Endothelial cell of umbilical vein (primary cell): ENCODE measurements around the gene PKN1. TPM values are rescaled to one million over a fixed set of nuclear protein-coding genes. Genes with fewer than 3 reads are reported as not detected.

ENCODE experiments used
- BruUV-seq: library from RNA; stranded (reverse); fragments of 400-500 nt; replicated peaks from 2 replicates; lab custom pipeline; 2021; lab: Mats Ljungman, UMichigan
- CTCF ChIA-PET: fragments of 300-600, 350-600 bp; sonication (Branson Sonifier 250); formaldehyde crosslinking; loops from one replicate; lab custom pipeline; 2021; ENCODE audit warnings: antibody characterized with exemption, inconsistent platforms; lab: Charles Lee
- POLR2A ChIA-PET: fragments of 300-600, 350-600 bp; sonication (Branson Sonifier 250); formaldehyde crosslinking; loops from one replicate; lab custom pipeline; 2021; ENCODE audit warnings: antibody characterized with exemption, inconsistent platforms; lab: Charles Lee
- DNase-seq: peaks from one replicate; pipeline ENCODE4 v3.0.0-alpha.2; 2011; ENCODE audit warnings: low read depth, low spot score
- FAIRE-seq: peaks from 2 replicates; lab custom pipeline; 2011; peaks lifted over from hg19 to GRCh38; lab: Jason Lieb, UNC
- H2AFZ ChIP-seq: 2 replicates; pipeline ENCODE4 v1.6.0; 2012; ENCODE audit warnings: low read depth, low read length, control low read depth, inconsistent platforms
- H3K27ac ChIP-seq: 2 replicates; pipeline ENCODE4 v1.5.1; 2011; ENCODE audit warnings: low read depth, mild to moderate bottlenecking, control low read depth, low read length, moderate library complexity; ENCODE audit not compliant: insufficient read depth
- H3K27me3 ChIP-seq, 2 experiments: 2 replicates each; pipeline versions ENCODE4 v1.6.0 to v1.6.1; 2011; ENCODE audit warnings: low read length in 2 of 2, mixed read lengths in 1 of 2; ENCODE audit not compliant: control insufficient read depth in 2 of 2, insufficient read depth in 2 of 2
- H3K36me3 ChIP-seq, 2 experiments: 2 replicates in 1 of 2; 3 replicates in 1 of 2; pipeline ENCODE4 v1.5.1; 2011; ENCODE audit warnings: low read length in 2 of 2, mild to moderate bottlenecking in 1 of 2, moderate library complexity in 1 of 2; ENCODE audit not compliant: control insufficient read depth in 2 of 2, insufficient read depth in 2 of 2; ENCODE audit errors: extremely low read depth in 1 of 2
- H3K4me1 ChIP-seq: 3 replicates; pipeline ENCODE4 v1.5.1; 2011; ENCODE audit warnings: mild to moderate bottlenecking, low read length; ENCODE audit not compliant: control insufficient read depth, insufficient read depth; ENCODE audit errors: extremely low read depth
- H3K4me2 ChIP-seq: 2 replicates; pipeline ENCODE4 v1.6.1; 2011; ENCODE audit warnings: low read length, control low read depth, mixed read lengths; ENCODE audit not compliant: insufficient read depth
- H3K4me3 ChIP-seq, 3 experiments: fragments of 200-600 bp in 1 of 3; sonication (generic), shearing (Covaris generic) in 1 of 3; replicated peaks in 1 of 3; 2 replicates each; pipeline ENCODE4 v1.5.1; 2011 to 2016; ENCODE audit warnings: control low read depth in 3 of 3, low read length in 3 of 3, mild to moderate bottlenecking in 2 of 3, inconsistent platforms in 1 of 3, low read depth in 1 of 3, moderate library complexity in 1 of 3; ENCODE audit not compliant: insufficient read depth in 1 of 3
- H3K79me2 ChIP-seq: 2 replicates; pipeline ENCODE4 v1.6.0; 2012; ENCODE audit warnings: low read length, inconsistent platforms; ENCODE audit not compliant: control insufficient read depth, insufficient read depth
- H3K9ac ChIP-seq: replicated peaks from 2 replicates; pipeline ENCODE3; 2011; ENCODE audit warnings: low read length, control low read depth; ENCODE audit not compliant: insufficient read depth; ENCODE audit errors: extremely low read depth
- H3K9me1 ChIP-seq: replicated peaks from 3 replicates; pipeline ENCODE4 v1.6.0; 2011; ENCODE audit warnings: mild to moderate bottlenecking, low read length; ENCODE audit not compliant: control insufficient read depth, insufficient read depth; ENCODE audit errors: extremely low read depth
- H3K9me3 ChIP-seq: replicated peaks from 2 replicates; pipeline ENCODE4 v1.5.1; 2012; ENCODE audit warnings: low read length, inconsistent platforms; ENCODE audit not compliant: control insufficient read depth, insufficient read depth
- H4K20me1 ChIP-seq: replicated peaks from 2 replicates; pipeline ENCODE3; 2011; ENCODE audit warnings: mild to moderate bottlenecking, low read length; ENCODE audit not compliant: control insufficient read depth, insufficient read depth; ENCODE audit errors: extremely low read depth
- GATA2 ChIP-seq: IDR thresholded peaks from 2 replicates; pipeline ENCODE4 v1.7.0; 2011; ENCODE audit warnings: low read depth, mild to moderate bottlenecking, moderate library complexity, mixed read lengths, low read length; ENCODE audit not compliant: insufficient read length, insufficient read depth
- JUN ChIP-seq: IDR thresholded peaks from 2 replicates; pipeline ENCODE4 v1.6.1; 2011; ENCODE audit warnings: borderline replicate concordance, low read depth; ENCODE audit not compliant: insufficient read length, insufficient read depth
- POLR2A ChIP-seq: IDR thresholded peaks from 2 replicates; pipeline ENCODE4 v1.6.1; 2012; ENCODE audit warnings: low read depth, mild to moderate bottlenecking, control low read depth, low read length
- POLR2AphosphoS5 ChIP-seq: IDR thresholded peaks from 2 replicates; pipeline ENCODE4 v1.6.1; 2012; ENCODE audit warnings: low read depth, mild to moderate bottlenecking, control low read depth, low read length, moderate library complexity; ENCODE audit not compliant: insufficient read depth
- dilution Hi-C: fragments of 300-500 bp; cut with MboI; formaldehyde crosslinking; loops from one replicate; pipeline ENCODE4 v1.15.0; 2019; ENCODE audit warnings: low sequenced_read_pairs; ENCODE audit not compliant: extremely low pct_ligation_motif_present
- intact Hi-C: fragments of 100-400 bp; cut with micrococcal nuclease; formaldehyde crosslinking; loops from one replicate; pipeline ENCODE4 v1.10.0; 2022
- polyA plus RNA-seq, 4 experiments: library from polyadenylated mRNA; depleted of rRNA in 3 of 4; stranded (reverse) in 3 of 4; unstranded in 1 of 4; fragments of >200 nt; gene quantifications; 2 replicates each; pipeline versions ENCODE4 v1.2.1 to v1.2.3, GENCODE V29; 2011 to 2012; ENCODE audit warnings: missing spikeins in 1 of 4
- total RNA-seq: library from RNA; stranded (reverse); gene quantifications from 2 replicates; pipeline ENCODE4 v1.2.3, GENCODE V29; 2021
- TF ChIP-seq, protein P1 (sequence below): IDR thresholded peaks from 2 replicates; pipeline ENCODE4 v1.6.1; 2011; ENCODE audit not compliant: insufficient read depth, insufficient read length
- TF ChIP-seq, protein P2 (sequence below), 2 donors: IDR thresholded peaks; 1 replicate in 1 of 2; 2 replicates in 1 of 2; pipeline ENCODE4 v1.5.1; 2011; ENCODE audit warnings: low read length in 2 of 2, mild to moderate bottlenecking in 2 of 2, moderate library complexity in 2 of 2, control low read depth in 1 of 2, inconsistent platforms in 1 of 2, low read depth in 1 of 2; ENCODE audit not compliant: insufficient read depth in 1 of 2; ENCODE audit errors: extremely low read depth in 1 of 2

The PKN1 gene
- total and polyA plus RNA-seq, 2 donors (not counting 3 experiments of a cell fraction or from before 2014, with no cell fraction given) = 148 to 302 TPM

DNA sequence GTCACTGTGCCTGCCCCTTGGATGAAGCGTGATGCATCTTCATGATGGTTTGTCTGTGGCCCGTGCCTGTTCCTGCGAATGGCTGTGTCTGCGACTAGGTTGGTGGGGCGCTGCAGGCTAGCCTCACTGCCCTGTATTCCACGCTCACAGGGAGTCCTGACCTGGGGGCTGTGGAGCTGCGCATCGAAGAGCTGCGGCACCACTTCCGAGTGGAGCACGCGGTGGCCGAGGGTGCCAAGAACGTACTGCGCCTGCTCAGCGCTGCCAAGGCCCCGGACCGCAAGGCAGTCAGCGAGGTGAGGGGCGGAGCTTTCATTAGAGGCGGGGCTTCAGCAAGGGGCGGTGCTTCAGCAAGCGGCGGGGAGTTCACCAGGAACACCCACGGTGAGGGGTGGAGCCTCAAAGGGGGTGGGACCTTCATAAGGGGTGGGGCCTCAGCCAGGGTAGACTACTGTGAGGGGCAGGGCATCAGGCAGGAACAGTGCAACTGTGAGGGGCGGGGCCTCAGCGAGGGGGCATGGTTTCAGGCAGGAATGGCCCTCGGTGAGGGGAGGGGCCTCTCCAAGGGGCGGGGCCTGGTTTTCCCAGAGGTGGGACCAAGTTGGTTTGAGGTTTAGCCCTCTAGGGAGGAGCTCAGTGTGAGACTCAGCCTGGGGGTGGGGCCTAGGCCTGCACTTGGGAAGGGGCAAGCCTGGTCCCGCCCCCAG, 17.2 kb downstream of the PKN1 start:
- Histone ChIP-seq H3K9me3 (no peaks in the 10 kb centered on the region), H3K27ac (no peak overlapping the region), H3K36me3 (peaks cover 16 to 50% of the 10 kb centered on the region in 2 experiments), H3K9me1 (no peaks in the 10 kb centered on the region), H3K79me2 (no peaks in the 10 kb centered on the region), H4K20me1 (no peaks in the 10 kb centered on the region), H3K4me1 (no peaks in the 10 kb centered on the region), H3K27me3 (no peaks in the 10 kb centered on the region), H2AFZ (no peak overlapping the region), H3K4me3 (no peak overlapping the region), H3K9ac (no peak overlapping the region), H3K4me2 (no peak overlapping the region)
- ChIA-PET POLR2A (no interaction called here), CTCF (interaction anchor here (1.0 to 1.3 kb wide), 2 partner anchors 18 to 22 kb away, joined by 3 to 6 read pairs; no protein-coding TSS in a partner anchor)
- no peak for TF ChIP-seq JUN
- TF ChIP-seq, protein P1, sequence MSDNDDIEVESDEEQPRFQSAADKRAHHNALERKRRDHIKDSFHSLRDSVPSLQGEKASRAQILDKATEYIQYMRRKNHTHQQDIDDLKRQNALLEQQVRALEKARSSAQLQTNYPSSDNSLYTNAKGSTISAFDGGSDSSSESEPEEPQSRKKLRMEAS = no peak
- TF ChIP-seq, protein P2, sequence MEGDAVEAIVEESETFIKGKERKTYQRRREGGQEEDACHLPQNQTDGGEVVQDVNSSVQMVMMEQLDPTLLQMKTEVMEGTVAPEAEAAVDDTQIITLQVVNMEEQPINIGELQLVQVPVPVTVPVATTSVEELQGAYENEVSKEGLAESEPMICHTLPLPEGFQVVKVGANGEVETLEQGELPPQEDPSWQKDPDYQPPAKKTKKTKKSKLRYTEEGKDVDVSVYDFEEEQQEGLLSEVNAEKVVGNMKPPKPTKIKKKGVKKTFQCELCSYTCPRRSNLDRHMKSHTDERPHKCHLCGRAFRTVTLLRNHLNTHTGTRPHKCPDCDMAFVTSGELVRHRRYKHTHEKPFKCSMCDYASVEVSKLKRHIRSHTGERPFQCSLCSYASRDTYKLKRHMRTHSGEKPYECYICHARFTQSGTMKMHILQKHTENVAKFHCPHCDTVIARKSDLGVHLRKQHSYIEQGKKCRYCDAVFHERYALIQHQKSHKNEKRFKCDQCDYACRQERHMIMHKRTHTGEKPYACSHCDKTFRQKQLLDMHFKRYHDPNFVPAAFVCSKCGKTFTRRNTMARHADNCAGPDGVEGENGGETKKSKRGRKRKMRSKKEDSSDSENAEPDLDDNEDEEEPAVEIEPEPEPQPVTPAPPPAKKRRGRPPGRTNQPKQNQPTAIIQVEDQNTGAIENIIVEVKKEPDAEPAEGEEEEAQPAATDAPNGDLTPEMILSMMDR (IDR thresholded peaks at IDR 0.05; ENCODE audit: extremely low read depth in 1 of 2, insufficient read depth in 1 of 2, low read depth in 1 of 2, low read length in 2 of 2) = no peak
- TF ChIP-seq POLR2A = no peak
- no peak for TF ChIP-seq POLR2AphosphoS5
- TF ChIP-seq GATA2 = no peak
- FAIRE-seq (peak; percentile 57), DNase-seq (peak; percentile 65)
- dilution Hi-C loops (no loop called here), intact Hi-C loops (loop anchor here (1.0 kb wide), 1 partner anchor 10 kb away; no protein-coding TSS in a partner anchor)
- no TSS peak for BruUV-seq
